Fibroblast of villous mesenchyme (primary cell): Measurements from ENCODE around the gene ADGRL3. TPM values are rescaled to one million over a fixed set of nuclear protein-coding genes. Genes with fewer than 3 reads are reported as not detected.

Experiments
- DNase-seq: peaks from one replicate; pipeline ENCODE4 v3.0.0-alpha.2; 2010; ENCODE audit warnings: low read depth
- H3K4me3 ChIP-seq: 2 replicates; pipeline ENCODE4 v1.5.1; 2011; ENCODE audit warnings: low read depth, mild to moderate bottlenecking, low read length
- CTCF ChIP-seq: IDR thresholded peaks from 2 replicates; pipeline ENCODE4 v1.5.1; 2012; ENCODE audit warnings: low read depth, mild to moderate bottlenecking, low read length; ENCODE audit not compliant: insufficient read depth
- total RNA-seq: library from RNA; depleted of rRNA; stranded (reverse); fragments of >200 nt; gene quantifications from 2 replicates; pipeline ENCODE4 v1.2.3, GENCODE V29; 2012

ADGRL3 gene
- total RNA-seq, 1 donor = 2.2 TPM

- H3K4me3 ChIP-seq = no peak overlapping the region
- TF ChIP-seq CTCF = no peak
- DNase-seq = no peak
These were observed 273.2 kb downstream of the ADGRL3 start for GRCh38 chr4:61473306-61473705.

GRCh38 chr4:61478340-61478739, 278.2 kb downstream of the ADGRL3 start:
- no peak for TF ChIP-seq CTCF
- no peak overlapping the region for H3K4me3 ChIP-seq
- DNase-seq = no peak

GRCh38 chr4:61485056-61485455, 284.9 kb downstream of the ADGRL3 start:
- H3K4me3 ChIP-seq = no peak overlapping the region
- TF ChIP-seq CTCF = no peak
- no peak for DNase-seq

- no peak for TF ChIP-seq CTCF
- H3K4me3 ChIP-seq = no peak overlapping the region
- DNase-seq = no peak
These were observed 289.8 kb downstream of the ADGRL3 start for GRCh38 chr4:61489927-61490326.

- DNase-seq = no peak
- no peak overlapping the region for H3K4me3 ChIP-seq
- no peak for TF ChIP-seq CTCF
These were observed 292.9 kb downstream of the ADGRL3 start for GRCh38 chr4:61493041-61493440.

GRCh38 chr4:61493470-61493869, 293.3 kb downstream of the ADGRL3 start:
- DNase-seq = no peak
- no peak overlapping the region for H3K4me3 ChIP-seq
- no peak for TF ChIP-seq CTCF

- DNase-seq = peak; percentile 7
- no peak overlapping the region for H3K4me3 ChIP-seq
- peak; percentile 16 for TF ChIP-seq CTCF
These were observed 300.8 kb downstream of the ADGRL3 start for GRCh38 chr4:61500883-61501282.
